Activated T-cell treated with anti-CD3 and anti-CD28 coated beads, Interleukin-2, amount 50 U/mL, for 48 hours (primary cell): ENCODE results near the gene RPS6KC1.
"Not testable (repeated sequence)": the region's sequence is repeated elsewhere in the genome, so short reads cannot be mapped to it uniquely, and the experiment has no call there.

Experiments used
- DNase-seq, 2 experiments: peaks; one replicate each; pipeline ENCODE4 v3.0.0-alpha.2; 2020

The RPS6KC1 gene, protein sequence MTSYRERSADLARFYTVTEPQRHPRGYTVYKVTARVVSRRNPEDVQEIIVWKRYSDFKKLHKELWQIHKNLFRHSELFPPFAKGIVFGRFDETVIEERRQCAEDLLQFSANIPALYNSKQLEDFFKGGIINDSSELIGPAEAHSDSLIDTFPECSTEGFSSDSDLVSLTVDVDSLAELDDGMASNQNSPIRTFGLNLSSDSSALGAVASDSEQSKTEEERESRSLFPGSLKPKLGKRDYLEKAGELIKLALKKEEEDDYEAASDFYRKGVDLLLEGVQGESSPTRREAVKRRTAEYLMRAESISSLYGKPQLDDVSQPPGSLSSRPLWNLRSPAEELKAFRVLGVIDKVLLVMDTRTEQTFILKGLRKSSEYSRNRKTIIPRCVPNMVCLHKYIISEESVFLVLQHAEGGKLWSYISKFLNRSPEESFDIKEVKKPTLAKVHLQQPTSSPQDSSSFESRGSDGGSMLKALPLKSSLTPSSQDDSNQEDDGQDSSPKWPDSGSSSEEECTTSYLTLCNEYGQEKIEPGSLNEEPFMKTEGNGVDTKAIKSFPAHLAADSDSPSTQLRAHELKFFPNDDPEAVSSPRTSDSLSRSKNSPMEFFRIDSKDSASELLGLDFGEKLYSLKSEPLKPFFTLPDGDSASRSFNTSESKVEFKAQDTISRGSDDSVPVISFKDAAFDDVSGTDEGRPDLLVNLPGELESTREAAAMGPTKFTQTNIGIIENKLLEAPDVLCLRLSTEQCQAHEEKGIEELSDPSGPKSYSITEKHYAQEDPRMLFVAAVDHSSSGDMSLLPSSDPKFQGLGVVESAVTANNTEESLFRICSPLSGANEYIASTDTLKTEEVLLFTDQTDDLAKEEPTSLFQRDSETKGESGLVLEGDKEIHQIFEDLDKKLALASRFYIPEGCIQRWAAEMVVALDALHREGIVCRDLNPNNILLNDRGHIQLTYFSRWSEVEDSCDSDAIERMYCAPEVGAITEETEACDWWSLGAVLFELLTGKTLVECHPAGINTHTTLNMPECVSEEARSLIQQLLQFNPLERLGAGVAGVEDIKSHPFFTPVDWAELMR

DNA sequence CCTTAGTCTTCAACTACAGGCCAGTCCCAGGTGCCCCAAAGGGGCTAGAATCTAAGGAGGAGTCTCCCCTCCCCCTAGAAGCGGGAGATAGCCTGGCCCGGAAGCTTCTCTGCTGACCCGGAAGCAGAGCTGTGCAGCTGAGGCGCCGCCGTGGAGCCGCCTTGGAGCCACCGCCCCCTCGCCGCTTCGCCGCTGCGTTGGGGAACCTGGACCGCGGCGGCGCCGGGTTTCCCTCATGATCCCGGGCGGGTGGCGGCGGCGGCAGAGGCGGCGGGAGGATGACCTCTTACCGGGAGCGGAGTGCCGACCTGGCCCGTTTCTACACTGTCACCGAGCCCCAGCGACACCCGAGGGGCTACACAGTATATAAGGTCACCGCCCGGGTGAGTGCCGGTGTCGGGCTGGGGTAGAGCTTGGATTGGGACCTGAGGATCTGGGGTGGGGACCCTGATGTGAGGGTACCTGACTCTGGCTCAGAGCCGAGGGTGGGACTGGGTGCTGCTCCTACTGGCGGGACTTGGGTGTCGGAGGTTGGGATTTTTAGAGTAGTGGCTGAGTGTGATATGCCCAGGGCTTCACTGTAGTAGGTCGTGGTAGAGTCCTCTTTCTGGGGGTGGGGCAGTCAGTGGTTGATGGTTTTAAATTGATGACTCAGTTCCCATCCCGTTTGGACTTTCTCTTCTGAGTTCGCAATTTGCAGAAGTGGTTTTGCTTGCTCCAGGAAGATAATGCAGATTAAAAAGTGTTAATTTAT lies at the start of gene RPS6KC1:
RPS6KC1 (plus strand) TSS at position 115 of the 754 bp plus-strand sequence; CDS start at position 279, 164 bp downstream.
- DNase-seq: peak; percentile 83 to 89

DNA sequence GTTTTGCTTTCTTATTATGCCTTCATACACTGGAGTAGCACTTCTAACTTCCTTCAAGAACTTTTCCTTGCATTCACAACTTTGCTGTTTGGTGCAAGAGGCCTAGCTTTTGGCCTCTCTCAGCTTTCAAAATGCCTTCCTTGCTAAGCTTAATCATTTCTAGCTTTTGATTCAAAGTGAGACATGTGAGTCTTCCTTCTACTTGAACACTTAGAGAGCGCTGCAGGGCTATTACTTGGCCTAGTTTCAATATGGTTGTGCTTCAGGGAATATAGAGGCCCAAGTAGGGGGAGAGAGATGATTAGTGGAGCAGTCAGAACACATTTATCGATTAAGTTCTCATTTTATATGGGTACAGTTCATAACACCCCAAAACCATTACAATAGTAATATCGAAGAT lies 47.8 kb upstream of the RPS6KC1 start:
- DNase-seq: no peak

DNA sequence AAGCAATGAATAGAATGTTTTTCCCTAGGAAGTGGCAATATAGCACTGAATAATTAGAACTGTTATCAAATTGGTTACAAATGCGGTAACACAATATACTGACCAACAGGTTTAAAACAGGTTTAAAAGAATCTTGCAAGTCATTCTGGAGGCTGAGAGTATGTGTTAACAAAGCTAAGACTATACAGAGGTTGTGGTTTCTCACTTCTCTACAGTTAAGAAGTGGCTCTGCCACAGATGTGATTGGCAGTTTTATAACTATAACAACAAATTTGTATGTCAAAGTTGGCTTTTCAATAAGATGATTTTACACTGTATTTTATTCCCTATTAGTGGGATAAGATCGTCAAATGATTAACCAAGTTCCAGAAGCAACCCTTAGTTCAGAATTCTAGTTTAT lies 42.5 kb upstream of the RPS6KC1 start:
- DNase-seq: no peak

DNA sequence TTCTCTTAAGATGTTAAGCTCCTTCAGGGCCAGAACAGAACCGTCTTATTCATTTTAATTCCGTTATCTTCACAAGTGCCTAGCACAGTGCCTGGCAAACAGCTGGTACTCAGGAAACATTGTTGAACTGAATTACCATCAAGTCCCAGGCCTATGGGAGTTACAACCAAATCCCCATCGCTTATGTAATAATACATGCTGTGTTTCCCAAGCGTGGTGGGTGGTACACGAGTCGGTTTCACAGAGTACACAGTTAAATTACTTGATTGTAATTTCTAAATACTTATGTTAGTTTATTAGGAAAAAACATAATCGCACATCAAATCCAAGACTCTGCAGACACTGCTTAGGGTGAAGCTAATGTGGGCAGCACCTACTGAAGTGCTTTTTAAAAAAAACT lies 36.4 kb upstream of the RPS6KC1 start:
- DNase-seq: no peak

DNA sequence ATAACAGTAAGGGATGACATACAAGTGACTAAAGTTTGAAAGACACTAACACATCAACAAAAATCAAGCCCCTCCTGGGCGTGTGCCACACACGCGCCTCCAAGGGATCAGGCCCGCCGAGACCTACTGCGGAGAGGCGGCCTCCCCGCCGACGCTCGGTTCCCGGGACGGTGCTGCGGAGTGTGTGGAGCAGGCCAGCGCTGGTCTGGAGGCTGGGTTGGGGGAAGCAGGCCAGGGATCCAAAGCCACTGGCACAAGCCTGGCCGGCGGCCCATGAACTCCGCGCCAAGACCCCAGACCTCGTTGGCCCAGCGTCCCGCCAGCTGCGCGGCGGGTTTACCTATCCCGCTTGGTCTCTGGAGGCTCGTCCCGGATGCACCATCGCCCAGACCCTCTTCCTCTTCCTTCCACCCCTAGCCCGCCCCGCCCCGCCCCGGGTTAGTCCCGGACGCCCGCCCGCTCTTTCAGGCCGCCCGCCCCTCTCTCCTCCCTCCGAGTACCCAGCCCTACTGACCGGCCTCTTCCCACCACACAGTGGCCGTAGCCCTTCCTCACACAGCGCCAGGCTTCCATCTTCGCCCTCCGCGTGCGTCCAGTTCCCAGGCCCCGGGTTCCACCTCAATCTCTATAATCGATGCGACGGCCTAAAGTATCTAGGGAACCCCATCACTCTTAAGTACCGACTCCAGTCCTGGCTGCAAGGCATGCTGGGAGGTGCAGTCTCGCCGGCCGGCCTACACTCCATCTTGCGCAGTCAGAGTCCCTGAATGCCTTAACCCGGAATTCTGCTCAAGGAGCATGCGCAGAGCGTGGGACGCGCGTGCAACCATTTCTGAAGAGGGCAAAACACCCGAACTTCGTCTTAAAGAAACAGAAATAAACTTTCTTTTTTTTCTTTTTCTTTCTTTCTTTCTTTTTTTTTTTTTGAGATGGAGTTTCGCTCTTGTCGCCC lies 35.7 kb upstream of the RPS6KC1 start, which contains the start of gene ANGEL2:
ANGEL2 (minus strand) TSS at position 769 of the 952 bp plus-strand sequence; CDS start at position 573, 196 bp downstream.
- DNase-seq: peak; percentile 95 to 96

DNA sequence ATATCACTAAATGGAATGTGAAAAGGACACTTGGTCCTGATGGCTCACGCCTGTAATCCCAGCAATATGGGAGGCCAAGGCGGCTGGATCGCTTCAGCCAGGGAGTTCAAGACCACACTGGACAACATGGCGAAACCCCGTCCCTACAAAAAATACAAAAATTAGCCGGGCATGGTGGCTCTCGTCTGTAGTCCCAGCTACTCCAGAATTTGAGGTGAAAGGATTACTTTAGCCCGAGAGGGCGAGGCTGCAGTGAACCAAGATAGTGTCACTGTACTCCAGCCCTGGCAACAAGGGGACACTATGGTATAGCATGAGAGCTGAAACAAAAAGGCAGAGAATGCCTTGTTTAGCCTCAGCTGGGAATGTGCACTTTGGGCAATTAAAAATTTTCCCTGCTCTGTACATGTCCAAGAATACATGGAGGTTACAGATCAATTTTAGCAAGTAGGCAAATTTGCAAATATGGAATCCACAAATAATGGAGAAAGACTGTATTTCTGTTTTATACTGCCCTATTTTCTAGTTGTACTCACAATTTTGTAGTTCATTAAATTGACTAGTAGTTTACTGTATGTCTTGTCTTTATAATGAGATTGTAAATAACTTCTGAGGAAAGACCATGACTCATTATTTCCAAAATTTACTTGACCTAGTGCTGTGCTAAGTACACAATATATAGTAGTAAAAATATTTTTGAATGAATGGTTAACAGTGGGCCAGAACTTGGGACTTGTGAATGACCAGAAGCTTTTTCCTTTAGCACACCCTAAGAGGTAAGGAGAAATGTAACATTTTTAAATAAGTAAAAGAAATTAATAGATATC lies 33.4 kb upstream of the RPS6KC1 start:
- DNase-seq: no peak

DNA sequence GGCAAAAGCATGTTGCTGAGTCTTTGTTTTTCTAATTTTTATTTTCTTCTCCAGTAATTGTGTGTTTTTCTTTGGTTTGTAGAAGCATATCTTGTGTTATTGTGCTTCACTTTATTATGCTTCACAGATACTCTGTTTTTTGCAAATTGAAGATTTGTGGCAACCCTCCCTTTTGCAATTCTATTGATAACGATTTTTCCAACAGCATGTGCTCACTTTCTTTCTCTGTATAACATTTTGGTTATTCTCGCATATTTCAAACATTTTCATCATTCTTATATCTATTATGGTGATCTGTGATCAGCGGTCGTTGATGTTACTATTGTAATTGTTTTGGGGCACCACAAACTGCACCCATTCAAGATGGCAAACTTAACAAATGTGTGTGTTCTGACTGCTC lies 31.6 kb upstream of the RPS6KC1 start:
- DNase-seq: no peak

DNA sequence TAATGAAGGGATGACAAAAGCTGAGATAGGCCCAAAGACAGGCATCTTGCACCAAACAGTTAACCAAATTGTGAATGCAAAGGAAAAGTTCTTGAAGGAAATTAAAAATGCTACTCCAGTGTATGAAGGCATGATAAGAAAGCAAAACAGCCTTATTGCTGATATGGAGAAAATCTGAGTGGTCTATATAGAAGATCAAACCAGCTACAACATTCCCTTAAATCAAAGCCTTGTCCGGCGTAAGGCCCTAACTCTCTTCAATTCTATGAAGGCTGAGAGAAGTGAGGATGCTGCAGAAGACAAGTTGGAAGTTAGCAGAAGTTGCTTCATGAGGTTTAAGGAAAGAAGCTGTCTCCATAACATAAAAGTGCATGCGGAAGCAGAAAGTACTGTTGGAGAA lies 31.0 kb upstream of the RPS6KC1 start:
- no peak for DNase-seq

DNA sequence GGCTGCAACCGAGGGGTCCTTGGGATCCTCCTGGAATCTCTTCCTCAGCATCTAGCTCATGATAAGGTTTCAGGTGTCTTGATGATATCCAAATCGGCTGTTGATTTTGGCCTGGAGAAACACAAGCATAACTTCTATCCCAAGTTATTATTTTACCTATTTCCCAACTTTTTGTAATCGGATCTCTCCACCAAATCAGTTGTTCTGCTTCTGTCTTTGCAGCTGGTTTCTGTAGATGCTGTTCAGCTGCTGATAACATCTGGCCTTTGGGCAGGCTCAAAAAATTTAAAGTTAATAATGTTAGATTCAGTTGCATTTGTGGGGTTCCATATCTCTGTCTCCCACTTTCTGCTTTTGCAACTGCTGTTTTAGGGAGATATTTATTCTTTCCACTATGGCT lies 24.0 kb upstream of the RPS6KC1 start:
- DNase-seq: not testable (repeated sequence)

DNA sequence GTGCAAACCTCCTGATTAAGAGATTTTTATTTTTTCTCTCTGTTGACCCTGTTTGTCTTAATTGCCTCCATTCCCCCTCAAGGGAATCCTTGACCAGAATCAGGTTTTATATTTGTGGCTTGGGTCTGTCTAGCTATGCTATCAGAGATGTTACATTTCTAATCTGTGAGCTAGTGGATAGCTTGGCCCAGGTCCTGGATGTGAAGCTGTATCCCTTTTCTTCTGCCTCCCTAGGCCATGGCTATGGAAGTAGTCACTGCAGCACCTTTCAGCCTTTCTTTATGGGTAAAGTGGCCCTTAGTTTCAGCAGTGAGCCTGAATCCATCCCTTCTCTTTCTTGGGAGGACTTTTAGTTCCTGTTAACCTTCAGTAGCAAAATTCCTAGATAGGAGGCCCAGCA lies 18.4 kb upstream of the RPS6KC1 start:
- no peak for DNase-seq

DNA sequence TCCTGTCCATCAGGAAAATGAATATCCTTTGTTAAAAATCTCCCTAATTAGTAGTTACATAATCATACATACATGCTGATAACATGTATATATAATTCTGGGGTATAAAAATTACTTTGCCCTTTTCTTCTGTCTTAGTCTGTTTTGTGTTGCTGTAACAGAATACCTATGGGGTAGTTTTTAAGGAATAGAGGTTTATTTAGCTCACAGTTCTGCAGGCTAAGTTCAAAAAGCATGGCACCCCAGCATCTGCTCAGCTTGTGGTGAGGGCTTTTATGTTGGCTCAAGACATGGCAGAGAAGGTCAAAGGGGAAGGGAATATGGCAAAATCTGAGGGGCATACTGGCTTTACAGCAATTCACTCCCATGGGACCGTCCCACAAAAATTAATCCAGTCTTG lies 16.3 kb upstream of the RPS6KC1 start:
- no peak for DNase-seq

DNA sequence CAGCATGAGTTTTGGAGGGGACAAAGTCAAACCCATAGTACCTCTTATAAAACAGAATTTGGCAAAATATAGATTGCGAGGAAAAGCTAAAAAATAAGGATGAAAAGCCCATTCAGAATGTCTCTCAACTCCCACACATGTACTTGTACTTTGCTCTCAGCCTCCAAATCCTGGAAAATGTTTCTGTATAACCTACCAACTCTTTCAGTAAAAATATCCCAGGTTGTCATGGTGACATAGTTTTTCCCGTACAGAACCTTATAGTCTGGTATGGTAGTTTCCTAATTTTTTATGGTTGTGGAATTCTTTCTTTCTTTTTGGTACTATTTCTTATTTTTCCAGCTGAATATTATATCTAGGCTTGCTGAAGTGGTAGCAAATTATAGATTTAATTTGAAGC lies 15.5 kb upstream of the RPS6KC1 start:
- no peak for DNase-seq

DNA sequence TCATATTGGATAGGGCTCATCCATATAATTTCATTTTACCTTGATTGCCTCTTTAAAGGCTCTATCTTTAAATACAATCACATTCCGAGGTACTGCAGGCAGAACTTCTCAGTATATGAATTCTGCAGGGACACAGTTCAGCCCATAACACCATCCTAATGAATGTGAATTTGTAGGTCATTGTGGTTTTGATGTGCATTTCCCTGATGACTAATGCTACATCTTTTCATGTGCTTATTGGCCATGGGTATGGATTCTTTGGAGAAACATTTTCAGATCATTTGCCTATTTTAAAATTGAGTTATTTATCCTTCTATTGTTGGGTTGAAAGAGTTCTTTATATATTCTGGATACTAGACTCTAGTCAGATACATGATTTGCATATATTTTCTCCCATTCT lies 9.6 kb upstream of the RPS6KC1 start:
- DNase-seq: no peak

DNA sequence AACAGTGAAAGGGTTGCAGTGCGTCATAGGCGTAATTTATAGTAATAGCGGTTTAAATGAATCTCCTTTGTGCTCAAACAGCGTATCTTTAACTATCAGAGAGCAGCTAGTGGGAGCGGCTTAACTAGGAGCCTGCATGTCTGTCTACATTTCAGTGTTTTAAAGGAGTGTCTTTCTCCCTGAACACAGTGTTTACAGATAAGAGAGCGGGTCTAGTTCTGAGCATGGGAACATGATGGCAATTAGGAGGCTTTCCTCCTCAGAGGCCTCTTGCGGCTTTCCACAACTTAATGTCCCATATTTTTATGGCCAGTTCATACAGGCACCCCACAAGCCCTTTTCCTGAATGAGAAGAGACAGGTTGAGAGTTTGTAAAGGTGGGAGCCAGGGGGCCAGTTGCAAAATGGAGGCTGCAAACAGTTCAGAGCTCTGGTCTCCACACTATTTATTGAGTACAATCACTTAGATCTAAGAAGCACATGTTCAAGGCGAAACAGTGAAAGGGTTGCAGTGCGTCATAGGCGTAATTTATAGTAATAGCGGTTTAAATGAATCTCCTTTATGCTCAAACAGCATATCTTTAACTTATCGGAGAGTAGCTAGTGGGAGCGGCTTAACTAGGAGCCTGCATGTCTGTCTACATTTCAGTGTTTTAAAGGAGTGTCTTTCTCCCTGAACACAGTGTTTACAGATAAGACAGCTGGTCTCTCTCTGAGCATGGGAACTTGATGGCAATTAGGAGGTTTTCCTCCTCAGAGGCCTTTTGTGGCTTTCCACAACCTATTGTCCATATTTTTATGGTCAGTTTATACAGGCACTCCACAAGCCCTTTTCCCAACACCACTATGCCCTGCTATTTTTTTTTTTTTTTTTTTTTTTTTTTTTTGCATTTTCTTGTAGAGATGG lies 5.5 kb upstream of the RPS6KC1 start:
- not testable (repeated sequence) for DNase-seq

DNA sequence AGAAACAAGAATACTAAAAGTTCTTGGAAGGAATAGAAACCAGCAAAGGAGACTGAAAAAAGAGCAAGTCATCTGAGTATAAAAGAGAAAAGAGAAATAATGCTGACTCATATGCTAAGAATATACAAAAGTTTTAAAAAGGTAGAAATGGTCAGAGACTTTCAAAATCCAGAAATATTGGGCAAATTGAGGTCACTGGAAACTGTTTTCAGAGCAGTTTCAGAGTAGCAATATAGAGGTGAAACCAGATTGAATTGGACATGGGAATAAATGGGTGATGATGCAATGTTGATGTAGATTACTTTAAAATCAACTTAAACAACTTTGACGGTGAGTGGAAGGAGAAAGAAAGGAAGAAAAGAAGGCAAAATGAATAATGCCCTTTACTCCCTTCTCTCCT lies 1.8 kb upstream of the RPS6KC1 start:
- DNase-seq: no peak

DNA sequence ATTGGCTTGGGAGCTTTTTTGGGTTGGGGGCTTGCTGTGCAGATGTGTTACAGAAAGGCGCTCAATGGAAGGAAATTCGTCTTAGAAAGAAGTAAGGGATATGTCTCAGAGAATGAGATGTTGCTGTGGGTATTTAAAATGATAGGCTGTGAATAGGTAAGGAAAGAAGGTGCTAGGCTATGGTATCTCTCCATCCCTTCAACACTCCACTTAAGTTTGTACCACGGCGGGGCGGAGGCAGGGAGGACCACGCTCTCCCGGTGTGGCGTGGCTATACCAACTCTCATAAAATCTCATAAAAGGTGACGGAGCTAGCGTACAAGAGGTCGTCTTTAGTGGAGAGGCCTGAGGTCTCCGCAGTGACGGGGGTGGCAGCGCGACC lies 305 bp upstream of the RPS6KC1 start:
- no peak for DNase-seq

DNA sequence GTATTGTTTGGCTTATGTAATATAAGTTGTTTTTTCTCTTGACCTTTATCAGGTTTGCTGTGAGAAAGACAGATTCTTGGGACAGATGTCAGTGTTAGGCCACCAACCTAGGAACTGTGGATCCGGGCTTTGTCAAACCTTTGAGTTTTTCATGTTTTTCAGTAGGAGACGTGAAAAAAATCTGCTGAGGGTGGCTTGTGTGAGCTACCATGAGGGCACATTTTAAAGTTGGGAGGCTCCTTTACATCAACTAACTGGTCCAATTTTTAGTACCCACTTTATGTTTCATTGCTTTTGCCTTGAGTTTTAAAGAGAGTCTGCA lies 801 bp downstream of the RPS6KC1 start:
- no peak for DNase-seq

DNA sequence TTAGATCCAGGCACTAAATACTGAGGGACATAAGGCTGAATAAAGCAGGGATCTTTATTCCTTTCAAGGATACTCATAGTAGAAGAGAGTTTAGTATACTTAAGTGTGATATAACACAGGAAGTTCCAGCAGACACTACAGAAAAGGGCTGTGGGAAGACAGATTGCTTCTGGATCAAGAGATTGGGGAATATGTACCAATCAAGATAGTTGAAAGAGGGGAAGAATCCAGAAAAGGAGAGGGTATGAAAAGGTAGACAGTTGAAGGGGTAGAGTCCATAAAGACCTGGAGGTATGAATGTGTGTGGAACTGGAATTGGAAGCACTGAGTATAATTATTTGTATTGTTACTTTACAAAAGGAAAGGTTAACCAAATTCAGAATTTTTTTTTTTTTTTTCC lies 2.4 kb downstream of the RPS6KC1 start:
- no peak for DNase-seq

DNA sequence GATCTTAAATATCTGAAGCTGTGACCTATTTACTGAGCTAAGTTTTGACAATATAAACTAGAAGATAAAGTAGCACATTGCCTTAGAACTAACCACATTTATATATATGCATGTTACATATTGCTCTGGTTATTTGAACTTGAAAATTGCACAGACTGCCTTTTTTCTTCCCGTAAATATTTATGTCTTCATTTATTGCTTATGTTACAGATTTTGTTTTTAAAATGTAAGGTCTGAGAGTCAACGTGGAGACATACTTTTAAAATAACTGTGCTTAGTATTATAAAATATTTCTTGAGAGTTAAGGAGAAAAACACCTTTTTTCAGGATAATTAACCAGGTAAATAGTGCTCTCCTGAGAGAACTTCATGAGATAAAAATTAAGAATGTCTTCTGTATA lies 3.1 kb downstream of the RPS6KC1 start:
- DNase-seq: no peak
